T-helper 9 cell (primary cell): Measurements from ENCODE around the gene RASAL3.

Experiments
- DNase-seq: peaks from one replicate; pipeline ENCODE4 v3.0.0-alpha.2; 2020

Gene RASAL3

DNA sequence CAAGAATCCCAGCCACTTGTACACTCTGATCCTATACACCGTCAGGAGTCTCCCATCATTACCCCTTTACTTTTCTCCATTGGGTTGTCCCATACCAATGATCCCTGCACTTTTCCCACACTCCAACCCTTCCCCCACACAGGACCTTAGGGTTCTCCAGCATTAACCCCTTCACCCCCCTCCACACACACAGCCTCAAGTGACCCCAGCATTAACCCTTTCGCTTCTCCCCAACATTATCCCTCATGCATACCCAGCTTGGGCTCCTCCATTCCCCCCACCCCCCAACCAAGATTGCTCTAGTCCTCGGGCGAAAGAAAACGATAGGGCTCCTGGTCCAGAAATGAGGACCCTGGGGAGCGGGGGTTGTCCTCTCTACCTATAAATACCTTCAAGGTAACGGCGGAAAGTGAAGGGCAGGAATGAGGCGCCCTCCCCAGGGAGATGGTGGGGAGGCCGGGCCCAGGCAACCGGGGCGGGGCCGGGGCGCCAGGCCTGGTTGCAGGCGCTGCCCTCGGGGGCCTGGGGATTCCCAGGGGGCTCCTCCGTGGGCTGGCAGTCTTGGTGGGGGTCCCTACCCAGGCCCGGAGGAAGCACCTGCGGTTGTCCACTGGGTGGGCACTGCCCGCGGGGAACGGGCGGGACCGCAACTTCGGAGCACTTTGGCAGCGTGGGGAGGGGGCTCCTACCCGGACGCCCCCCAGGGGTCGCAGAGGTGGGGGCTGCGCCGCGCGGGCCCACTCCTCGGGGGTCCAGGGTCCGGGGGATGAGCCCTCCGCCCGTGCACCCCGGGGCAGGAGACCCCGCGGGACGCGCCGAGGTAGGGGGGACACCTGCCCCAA lies 15.3 kb downstream of the RASAL3 start:
- no peak for DNase-seq

DNA sequence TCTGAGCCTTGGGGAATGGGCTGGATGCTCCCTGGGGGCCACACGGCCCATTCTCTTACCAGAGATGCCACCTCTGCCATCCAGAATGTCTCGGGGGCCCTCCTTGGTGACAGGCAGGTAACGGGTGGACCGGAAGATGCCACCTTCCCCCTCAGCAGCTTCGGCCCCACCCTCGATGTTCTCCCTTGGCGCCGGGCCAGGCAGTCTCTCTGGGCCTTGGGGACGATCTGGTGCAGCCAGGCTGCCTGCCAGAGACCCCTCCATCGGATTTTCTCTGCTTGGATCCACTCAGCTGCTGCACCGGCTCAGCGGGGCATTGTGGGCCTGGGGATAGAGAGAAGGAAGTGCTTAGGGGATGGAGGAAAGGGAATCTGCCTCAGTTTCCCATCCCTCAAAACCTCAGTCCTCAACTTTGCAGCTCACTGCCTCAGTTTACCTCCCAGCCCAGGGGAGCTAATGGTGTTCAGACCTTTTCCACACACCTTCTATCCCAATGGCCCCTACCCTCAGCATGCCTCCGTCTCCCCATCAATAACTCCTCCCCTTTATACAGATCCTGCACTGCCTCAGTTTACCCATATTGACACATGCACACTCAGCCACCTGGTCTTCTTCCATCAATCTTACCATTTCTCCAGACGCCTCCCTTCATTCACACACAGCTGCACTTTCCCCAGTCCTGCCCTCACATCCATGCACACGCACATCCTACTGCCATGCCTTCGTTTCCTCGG lies 16.1 kb downstream of the RASAL3 start:
- no peak for DNase-seq

DNA sequence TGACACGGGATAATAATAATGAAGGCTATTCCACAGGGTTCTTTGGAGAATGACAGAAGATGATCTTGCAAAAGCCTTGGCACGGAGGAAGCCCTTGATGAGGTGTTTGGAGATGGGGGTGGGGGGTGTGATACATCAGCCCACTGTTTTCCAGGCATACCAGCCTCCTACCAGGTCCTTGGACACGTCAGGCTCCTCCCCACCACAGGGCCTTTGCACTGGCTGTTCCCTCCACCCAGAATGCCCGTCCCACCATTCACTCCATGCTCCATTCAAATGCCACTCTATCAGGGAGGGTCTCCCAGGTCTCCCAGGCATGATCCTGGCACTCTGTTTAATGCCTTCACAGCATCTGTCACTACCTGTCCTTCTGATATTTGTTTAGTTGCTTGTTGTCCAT lies 17.3 kb downstream of the RASAL3 start:
- no peak for DNase-seq

DNA sequence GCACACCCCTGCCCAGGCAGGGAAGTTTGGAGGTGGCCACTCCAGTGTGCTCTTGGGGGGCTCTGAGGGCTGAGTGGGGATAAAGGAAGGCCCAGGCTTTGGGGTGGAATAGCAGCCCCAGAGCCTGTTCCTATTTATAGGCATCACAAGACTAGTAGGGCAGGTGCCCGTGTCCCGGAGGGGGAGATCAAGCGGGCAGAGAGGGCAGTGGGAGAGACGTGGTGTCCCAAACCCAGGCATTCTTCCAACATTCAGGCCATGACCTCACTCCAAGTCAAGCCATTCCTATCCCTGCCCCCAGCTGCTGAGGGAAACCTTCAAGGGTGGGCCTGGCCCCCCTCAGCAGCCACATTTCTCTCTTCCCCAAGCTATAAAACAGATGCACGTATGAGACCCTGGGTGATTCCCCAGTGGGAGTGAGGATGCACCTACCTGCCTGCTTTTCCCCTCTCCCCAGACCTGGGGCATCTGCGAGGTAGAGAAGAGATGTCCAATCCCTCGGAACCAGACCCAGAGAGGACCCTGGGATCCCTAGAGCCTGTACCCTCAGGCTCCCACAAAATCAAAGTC lies 18.5 kb downstream of the RASAL3 start:
- DNase-seq = no peak

DNA sequence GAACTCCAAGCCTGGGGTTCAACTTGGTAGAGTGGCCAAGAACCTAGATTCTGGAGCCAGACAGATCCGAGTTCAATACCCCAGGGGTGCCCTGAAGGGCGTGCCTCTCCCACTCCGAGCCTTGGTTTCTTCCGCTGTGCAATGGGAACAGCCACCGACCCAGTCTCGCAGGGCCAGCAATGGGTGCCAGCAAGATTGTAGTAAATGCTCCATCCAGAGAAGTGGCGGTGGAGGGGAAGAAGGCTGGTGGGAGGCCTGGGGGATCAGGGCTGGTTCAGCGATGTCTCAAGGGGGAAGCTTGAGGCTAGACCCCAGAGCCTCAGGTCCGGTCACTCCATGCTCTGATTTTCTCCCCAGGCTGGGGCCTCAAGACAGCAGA lies 19.1 kb downstream of the RASAL3 start:
- DNase-seq = no peak

DNA sequence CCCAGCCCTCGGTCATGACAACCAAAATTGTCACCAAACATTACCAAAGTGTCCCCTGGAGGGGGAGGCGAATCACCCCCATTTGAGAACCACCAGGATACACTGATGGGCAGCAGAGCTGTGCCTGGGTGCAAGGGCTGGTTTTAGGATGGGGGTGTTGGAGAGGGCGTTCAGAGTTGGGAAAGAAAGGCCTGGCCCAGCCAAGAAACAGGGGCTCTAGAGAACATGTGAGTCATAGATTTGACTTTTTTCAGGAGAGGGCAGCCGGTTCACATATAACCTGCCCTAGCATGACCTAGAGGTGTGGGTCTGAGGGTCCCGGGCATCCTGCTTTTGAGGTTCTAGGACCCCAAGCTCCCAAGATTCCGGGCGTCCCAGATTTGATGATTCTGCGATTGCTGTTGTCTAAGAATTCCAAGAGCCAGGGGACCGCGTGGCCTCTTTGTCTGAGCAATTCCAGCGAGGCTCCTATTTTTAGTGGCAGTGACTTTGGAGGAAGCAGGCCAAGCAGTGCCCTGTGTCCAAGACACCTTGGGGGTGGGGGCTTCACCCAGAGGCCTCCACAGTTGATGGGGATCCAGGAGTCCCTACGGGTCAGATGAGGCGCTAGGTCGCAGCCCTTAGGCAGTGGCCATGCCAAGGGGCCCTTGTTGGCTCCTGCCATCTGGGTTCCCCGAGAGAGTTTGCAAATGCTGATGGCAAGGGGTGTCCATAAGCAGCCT lies 19.7 kb downstream of the RASAL3 start:
- no peak for DNase-seq

DNA sequence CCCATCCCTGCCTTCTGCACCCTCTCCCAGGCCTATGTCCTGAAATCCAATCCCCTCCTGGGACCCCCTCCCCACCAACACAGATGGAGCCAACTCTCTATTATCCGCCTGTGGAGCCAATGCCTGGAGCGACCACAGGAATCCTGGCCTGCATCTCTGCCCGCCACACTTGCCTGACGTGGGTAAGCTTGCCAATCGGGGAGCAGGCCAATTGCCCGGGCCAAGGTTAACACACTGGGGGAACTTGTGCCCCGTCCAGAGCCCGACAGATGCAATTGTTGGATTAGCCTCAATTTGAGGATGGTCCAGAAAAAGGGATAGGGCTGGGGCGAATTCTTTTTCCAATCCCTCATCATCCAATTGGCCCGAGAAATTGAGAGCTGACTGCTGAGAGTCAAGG lies 20.5 kb downstream of the RASAL3 start:
- no peak for DNase-seq

DNA sequence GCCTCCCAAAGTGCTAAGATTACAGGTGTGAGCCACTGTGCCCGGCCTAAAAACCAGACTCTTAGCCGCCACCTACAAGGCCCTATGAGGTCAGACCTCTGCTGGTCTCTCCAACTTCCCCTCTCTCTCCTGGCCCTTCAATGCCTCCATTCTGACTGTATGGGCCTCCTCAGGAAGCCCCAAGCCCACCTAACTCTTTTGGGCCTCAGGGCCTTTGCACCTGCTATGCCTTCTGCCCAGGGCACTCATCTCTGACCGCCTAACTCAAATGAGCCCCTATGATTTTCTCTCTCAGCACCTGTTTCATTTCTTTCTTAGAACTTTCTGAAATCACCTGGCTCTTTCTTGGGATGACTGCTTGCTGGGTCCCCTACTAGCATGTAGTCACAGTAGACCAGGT lies 21.0 kb downstream of the RASAL3 start:
- DNase-seq = no peak

DNA sequence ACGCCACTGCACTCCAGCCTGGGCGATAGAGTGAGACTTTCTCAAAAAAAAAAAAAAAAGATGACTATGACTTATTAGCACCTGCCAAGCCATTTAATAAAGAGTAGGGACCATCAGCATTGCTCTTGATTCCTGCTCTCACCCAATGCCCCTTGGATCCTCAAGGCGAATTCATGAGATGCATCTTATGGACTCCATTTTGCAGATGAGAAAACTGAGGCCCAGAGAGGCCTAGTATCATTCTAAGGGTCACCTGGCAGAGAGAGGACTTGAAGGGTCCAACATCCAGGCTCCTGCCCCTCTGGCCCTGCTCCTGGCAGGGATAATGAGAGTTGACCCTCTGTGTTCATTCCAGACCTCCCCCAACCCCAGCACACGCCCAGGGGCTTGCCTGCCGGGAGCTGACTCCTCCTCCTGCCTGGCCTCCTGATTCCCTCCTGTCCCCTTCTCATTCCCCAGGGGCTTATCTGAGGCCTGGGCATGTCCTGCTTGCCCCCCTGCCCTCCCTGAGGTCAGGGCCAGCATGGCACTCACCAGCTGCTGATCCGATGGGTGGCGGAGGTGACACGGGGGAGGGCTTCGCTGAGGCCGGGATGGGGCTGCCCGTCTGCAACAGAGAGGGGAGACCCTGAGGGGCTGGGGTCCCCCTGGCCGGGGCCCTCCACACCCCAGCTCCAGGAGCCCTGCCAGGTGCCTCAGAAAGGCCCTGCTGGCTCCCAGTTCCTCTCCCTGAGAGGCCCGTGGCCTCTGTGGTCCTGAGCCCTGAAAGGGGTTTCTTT lies 22.0 kb downstream of the RASAL3 start:
- DNase-seq = no peak

DNA sequence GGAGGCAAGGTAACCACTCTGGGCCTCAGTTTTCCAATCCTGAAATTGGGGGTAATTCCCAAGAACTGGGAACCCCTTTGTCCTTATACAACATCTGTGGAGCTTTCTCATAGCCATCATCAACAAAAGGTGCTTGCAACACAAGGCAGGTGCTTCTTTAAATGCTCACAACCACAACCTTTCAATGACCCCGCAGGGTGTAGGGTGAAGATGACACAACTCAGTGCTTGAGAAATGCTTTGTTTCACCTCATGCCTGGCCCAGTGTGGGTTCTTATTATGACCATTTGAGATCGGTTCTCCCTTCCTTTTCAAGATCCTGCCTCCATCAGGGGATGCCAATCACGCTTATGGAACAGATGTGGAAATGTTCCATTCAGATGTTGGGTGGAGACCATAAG lies 23.0 kb downstream of the RASAL3 start:
- no peak for DNase-seq

DNA sequence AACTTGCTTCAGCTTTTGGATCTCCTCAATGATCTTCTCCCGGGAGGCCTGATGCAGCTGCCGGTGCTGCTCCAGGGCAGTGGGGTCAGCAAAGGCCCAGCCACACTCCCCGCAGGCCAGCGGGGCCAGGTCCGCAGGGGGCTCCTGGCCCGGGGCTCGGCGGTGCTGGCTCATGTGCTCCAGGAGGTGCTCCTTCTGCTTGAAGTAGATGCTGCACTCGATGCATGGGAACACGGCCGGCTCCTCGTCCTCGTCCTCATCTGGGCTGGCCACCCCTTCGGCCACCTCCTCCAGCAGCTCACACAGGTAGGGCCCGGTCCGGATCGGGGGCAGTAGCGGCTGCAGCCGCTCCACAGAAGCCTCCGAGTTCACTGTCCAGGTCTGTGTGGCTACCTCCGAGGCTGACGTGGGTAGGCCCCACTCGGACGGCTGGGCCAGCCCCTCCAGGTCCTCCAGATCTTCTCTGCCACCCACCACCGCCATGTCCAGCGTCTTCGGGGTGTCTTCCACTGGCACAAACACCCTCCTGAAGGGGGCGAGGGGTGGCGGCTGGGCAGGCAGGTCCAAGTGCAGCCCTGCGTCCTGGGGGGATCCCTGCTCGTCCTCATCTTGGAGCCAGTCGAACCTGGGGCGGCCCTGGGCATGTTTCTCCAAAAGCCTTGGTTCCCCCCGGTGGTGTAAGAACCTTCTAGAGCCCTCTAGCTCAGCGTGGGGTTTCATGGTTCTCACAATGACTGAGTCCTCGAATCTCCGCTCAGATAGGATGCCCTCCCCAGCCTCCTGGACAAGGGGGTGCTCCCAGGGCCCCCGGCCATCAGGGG lies 24.3 kb downstream of the RASAL3 start:
- no peak for DNase-seq

DNA sequence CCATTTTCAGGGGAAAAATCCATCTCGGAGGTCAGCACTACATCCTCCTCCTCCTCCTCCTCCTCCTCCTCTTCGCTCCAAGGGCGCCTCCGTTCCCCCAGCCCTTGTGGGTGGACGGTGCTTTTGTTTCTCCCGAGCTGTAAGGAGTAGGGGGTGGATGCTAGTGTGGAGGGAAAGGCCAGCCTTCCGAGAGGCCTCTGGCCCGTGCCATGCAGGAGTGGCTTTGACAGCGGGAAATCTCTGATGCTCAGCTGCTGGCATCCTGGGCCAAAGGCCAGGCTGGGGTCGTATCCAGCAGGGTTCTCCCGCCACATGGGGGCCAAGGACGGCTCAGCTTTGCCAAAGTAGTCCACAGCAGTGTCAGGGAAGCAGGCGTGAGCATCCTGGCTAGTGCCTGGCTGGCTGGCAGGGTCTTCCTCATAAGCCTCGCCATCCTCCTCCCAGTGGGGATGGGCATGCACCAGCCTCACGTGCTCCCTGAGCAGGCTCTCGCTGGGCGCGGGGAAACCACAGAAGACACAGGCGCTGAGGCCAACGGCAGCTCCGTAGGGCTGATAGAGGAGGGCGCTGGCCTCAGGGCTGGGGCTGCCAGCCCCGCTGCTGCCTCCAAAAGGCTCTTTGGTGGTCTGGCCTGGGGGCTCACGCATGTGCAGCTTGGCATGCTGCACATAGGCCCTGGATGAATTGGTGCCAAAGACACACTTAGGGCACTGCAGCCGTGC lies 25.1 kb downstream of the RASAL3 start:
- DNase-seq = no peak

DNA sequence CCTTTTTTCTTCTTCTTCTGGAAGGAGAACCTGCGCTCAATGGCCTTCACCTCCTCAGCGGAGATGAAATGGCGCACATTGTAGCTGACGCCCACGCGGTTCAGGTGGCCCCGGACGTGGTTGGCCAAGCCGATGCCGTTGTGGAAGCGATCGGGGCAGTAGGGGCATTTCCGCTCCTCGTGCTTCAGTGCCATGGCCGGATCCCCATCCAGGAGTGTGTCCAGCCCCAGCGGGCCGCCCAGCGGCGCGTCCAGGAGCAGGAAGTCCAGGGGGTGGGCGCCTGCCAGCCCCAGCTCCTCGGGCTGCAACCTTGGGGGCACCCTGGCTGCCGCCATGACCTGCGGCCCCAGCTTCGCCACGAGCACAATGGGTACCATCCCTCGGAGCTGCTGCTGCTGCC lies 25.8 kb downstream of the RASAL3 start:
- DNase-seq = no peak

DNA sequence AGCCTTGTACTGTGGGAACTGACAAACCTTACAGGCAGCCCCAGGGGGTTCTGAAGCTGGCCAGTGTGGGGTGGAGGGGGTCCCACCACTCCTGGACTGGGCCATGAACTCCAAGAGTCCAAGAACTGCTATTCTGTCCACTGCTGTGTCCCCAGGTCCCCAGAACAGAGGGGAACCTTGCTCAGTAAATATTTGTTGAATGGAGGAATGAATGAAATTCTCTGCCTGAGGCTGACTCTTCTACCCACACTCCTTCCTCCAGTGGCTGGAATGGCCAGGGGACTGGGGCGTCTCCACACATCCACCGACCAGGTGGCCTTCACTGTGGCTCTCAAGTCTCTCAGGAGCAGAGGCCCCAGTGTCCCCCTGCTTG lies 26.2 kb downstream of the RASAL3 start:
- DNase-seq = no peak

DNA sequence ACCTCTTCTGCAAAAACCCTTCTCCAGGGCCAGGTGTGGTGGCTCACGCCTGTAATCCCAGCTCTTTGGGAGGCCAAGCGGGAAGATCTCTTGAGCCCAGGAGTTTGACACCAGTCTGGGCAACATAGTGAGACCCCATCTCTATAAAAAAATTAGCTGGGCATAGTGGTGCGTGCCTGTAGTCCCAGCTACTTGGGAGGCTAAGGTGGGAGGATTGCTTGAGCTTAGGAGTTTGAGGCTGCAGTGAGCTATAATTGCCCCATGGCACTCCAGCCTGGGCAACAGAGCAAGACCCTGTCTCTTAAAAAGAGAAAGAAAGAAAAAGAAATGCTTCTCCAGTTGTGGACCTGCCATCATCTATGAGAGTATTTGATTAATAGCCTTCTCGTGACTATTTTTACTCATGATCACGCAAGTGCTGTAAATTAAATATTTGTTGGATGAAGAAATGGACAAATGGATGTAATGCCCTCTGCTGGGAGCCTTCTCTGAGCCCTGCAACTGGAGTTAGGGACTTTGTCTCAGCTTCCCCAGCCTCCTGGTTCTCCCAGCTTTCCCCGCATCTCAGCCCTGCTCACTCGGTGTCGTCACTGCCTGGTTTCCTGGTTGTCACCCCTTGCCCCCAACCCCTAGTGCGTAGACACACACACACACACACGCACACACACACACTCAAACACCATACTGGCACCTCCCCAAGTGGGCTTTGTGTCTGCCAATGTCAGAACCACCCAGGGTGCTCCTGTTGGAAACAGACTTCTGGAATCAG lies 26.8 kb downstream of the RASAL3 start:
- no peak for DNase-seq

DNA sequence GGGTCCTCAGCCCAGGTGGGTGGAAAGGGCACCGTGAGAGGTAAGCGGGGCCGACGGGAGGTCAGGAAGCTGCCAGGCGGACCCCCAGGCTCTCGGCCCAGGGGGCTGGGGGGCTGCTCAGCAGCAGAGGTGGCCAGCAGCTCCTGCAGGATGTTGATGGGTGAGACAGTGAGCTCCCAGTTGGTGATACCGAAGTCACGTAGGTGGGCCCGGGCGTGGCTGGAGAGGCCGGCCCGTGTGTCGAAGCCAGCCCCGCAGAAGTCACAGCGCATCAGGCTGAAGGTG lies 27.6 kb downstream of the RASAL3 start:
- no peak for DNase-seq

DNA sequence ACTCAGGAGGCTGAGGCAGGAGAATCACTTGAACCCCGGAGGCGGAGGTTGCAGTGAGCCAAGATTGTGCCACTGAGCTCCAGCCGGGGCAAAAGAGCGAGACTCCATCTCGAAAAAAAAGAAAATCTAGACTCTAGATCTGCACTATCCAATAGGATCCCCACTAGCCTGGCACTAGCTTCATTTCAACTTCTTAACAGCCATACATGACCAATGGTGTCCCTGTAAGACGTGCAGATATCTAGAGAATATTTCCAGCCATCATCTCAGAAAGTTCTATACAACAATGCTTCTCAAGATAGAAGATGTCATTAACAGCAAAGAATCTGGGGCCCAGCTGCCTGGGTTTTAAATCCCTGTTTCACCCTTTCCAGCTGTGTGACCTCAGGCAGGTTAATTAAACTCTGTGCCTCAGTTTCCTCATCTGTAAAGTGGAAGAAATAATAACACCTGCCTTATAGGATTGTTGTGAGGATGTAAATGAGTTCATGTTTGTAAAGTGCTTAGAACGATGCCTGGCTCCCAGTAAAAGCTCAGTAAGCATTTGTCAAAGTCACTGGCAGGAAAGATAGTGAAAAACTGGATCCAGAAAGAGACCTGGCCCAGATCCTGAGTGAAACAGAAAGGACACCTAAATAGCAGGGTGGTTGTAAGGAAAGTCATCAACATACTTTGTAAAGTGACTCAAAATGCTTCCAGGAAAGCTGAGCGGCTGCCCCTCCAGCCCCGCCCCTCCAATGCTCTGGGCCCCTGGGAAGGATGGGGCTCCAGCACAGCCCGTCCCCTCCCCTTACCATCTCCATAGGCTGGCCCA lies 28.1 kb downstream of the RASAL3 start:
- no peak for DNase-seq

DNA sequence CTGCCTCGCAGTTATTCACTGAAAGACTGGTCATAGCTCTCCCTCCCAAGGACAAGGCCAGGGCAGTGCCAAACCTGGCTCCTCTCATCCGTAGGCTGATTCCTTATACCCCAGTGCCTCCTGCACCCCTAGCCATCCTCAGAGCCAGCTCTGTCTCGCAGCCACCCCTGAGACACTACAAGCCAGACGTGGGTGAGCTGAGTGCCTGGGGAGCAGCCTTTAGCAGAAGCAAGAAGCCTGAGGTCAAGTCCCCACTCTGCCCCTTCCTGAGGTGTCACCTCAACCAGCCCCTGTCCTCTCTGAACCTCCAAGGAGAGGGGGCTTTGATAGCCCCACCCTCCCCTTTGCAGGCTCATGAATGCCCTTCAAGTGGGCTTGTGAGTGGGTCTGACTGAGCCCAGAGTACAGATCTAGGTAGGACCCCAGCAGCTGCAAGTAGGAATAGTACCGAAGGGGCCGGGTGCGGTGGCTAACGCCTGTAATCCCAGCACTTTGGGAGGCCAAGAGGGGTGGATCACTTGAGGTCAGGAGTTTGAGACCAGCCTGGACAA lies 30.8 kb downstream of the RASAL3 start:
- no peak for DNase-seq
